GM12865 (cell line): ENCODE data around the gene SMIM38.

ENCODE experiments used
- DNase-seq: peaks from one replicate; pipeline ENCODE4 v3.0.0; 2010; ENCODE audit warnings: low read depth
- H3K4me3 ChIP-seq: 2 replicates; pipeline ENCODE4 v1.5.1; 2011; ENCODE audit warnings: mild to moderate bottlenecking, low read depth, low read length, control low read depth
- CTCF ChIP-seq: IDR thresholded peaks from 2 replicates; pipeline ENCODE4 v1.5.1; 2011; ENCODE audit warnings: low read length, control low read depth, low read depth, inconsistent platforms; ENCODE audit not compliant: insufficient read depth; ENCODE audit errors: missing control alignments

SMIM38 gene

GRCh38 chr11:69193151-69193550 lies 37.4 kb downstream of the SMIM38 start:
- no peak for DNase-seq
- TF ChIP-seq CTCF = no peak
- no peak overlapping the region for H3K4me3 ChIP-seq

- no peak overlapping the region for H3K4me3 ChIP-seq
- no peak for DNase-seq
- no peak for TF ChIP-seq CTCF
Measured at GRCh38 chr11:69193629-69194028, 37.9 kb downstream of the SMIM38 start.

- TF ChIP-seq CTCF = no peak
- no peak for DNase-seq
- no peak overlapping the region for H3K4me3 ChIP-seq
Measured at GRCh38 chr11:69194396-69194795, 38.7 kb downstream of the SMIM38 start.

- TF ChIP-seq CTCF = no peak
- DNase-seq = no peak
- H3K4me3 ChIP-seq = no peak overlapping the region
Measured at GRCh38 chr11:69194956-69195355, 39.2 kb downstream of the SMIM38 start.

- no peak for TF ChIP-seq CTCF
- H3K4me3 ChIP-seq = no peak overlapping the region
- no peak for DNase-seq
Measured at GRCh38 chr11:69195824-69196782, 40.4 kb downstream of the SMIM38 start.

- DNase-seq = no peak
- H3K4me3 ChIP-seq = no peak overlapping the region
- TF ChIP-seq CTCF = no peak
Measured at GRCh38 chr11:69196783-69197169, 41.0 kb downstream of the SMIM38 start.
